ENCODE results near the gene LNPK.

The LNPK gene

DNA sequence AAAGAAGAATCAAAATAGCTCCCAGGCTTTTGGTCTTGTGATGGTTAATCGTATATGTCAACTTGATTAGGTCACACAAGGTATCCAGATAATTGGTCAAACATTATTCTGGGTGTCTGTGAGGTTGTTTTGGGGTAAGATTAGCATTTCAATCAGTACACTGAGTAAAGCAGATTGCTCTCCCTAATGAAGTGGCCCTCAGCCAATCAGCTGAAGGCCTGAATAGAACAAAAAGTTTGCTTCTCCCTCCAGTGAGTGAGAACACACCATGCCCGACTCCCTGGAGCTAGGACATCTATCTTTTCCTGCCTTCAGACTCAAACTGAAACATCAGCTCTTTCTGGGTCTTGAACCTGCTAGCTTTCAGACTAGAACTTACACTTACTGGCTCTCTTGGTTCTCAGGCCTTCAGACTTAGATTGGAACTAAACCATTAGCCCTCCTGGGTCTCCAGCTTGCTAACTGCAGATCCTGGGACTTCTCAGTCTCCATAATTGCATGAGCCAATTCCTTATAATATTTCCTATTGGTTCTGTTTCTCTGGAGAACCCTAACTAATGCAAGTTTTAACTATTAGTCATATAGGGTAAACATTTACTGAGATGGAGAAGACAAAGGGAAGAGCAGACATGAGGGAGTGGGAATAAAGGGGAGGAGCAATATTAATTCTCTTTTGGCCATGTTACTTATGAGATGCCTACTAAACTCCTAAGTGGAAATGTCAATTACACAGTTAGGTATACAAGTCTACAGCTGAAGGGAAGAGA is 25.5 kb downstream of the LNPK start:
- Histone ChIP-seq H3K4me2 (ENCODE audit: low read length, poor library complexity, severe bottlenecking) (no peak overlapping the region), H3K27ac (ENCODE audit: low read length, poor library complexity, severe bottlenecking) (peak overlapping the region; percentile 67), H2BK5ac (ENCODE audit: low read depth, low read length, poor library complexity, severe bottlenecking) (no peak overlapping the region), H2AFZ (ENCODE audit: low read depth, low read length) (no peak overlapping the region), H3K36me3 (ENCODE audit: control insufficient read depth in 1 of 2, insufficient read depth in 2 of 2, low read depth in 1 of 2, low read length in 2 of 2) (peaks cover 0 to 48% of the 10 kb centered on the region in 2 experiments), H3K4me1 (ENCODE audit: control insufficient read depth, insufficient read depth, low read depth, low read length) (peaks cover 2% of the 10 kb centered on the region), H2BK120ac (ENCODE audit: low read depth, low read length) (no peak overlapping the region), H3K9me3 (ENCODE audit: control insufficient read depth, low read length) (peaks cover 5% of the 10 kb centered on the region), H2BK12ac (ENCODE audit: low read length in 2 of 2) (no peak overlapping the region), H3K14ac (ENCODE audit: low read length in 2 of 2) (no peak overlapping the region), H2BK15ac (ENCODE audit: low read depth, poor library complexity, severe bottlenecking) (no peak overlapping the region), H3K79me1 (replicated peaks; ENCODE audit: low read length, poor library complexity, severe bottlenecking) (peaks cover 4% of the 10 kb centered on the region), H3K9ac (ENCODE audit: low read length) (no peak overlapping the region), H3K18ac (ENCODE audit: low read depth in 1 of 2, low read length in 2 of 2) (no peak overlapping the region), H3K4me3 (ENCODE audit: insufficient read depth in 1 of 2, low read depth in 1 of 2, low read length in 2 of 2) (no peak overlapping the region), H3K23ac (ENCODE audit: low read length in 2 of 2) (no peak overlapping the region), H2AK5ac (ENCODE audit: low read length, severe bottlenecking) (peak overlapping the region; percentile 69), H3K27me3 (ENCODE audit: control insufficient read depth in 1 of 2, insufficient read depth in 1 of 2, low read length in 2 of 2) (no peaks in the 10 kb centered on the region), H3K4ac (ENCODE audit: low read depth in 1 of 2, low read length in 2 of 2) (no peak overlapping the region), H4K91ac (ENCODE audit: low read length) (no peak overlapping the region), H4K8ac (ENCODE audit: low read length) (no peak overlapping the region)
- DNase-seq: peak; percentile 26
- WGBS: 95% methylated on average over 2 of the region's 2 CpGs

DNA sequence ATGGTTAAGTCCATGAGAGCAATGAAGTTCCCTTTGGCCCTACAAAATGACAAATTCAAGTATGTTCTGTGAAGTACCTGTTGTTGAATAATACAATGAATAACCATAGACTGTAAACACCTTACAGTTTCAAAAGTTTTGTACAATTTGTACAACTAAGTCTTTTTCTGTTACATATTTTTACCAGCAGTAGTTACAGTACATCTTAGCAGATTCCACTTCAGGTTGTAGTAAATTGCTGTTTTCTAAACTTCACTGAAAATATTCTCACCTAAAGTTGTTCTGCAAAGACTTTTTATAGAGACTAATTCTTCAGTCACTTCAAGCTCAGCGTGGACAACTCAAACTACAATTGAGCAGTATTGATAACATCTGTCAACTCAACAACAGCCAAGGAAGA is 28.7 kb downstream of the LNPK start:
- no peak overlapping the region for H3K14ac ChIP-seq (ENCODE audit: low read length in 2 of 2)
- WGBS: 100% methylated on average over 1 of the region's 1 CpG
- H2BK15ac ChIP-seq (ENCODE audit: low read depth, poor library complexity, severe bottlenecking): no peak overlapping the region

DNA sequence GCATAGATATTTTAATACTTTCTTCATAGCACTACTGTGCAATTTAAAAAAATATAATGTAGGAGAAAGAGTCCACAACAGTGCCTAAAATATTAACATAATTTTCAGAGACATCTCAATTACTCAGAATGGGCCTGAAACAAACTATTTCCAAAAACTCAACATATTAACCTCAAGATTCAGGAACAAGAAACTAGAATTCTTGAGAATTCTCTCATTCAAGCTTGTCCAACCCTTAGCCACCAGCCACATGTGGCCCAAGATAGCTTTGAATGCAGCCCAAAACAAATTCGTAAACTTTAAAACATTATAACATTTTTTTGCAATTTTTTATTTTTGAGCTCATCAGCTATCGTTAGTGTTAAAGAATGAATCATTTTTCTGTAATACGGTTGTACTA is 35.2 kb downstream of the LNPK start:
- Histone ChIP-seq H3K79me1 (replicated peaks; ENCODE audit: low read length, poor library complexity, severe bottlenecking) (no peaks in the 10 kb centered on the region), H2AK5ac (ENCODE audit: low read length, severe bottlenecking) (no peak overlapping the region), H3K18ac (ENCODE audit: low read depth in 1 of 2, low read length in 2 of 2) (no peak overlapping the region), H2BK12ac (ENCODE audit: low read length in 2 of 2) (no peak overlapping the region), H3K23ac (ENCODE audit: low read length in 2 of 2) (no peak overlapping the region), H3K4me1 (ENCODE audit: control insufficient read depth, insufficient read depth, low read depth, low read length) (no peaks in the 10 kb centered on the region), H3K14ac (ENCODE audit: low read length in 2 of 2) (no peak overlapping the region), H2BK5ac (ENCODE audit: low read depth, low read length, poor library complexity, severe bottlenecking) (no peak overlapping the region), H2AFZ (ENCODE audit: low read depth, low read length) (no peak overlapping the region), H3K4me3 (ENCODE audit: insufficient read depth in 1 of 2, low read depth in 1 of 2, low read length in 2 of 2) (no peak overlapping the region), H3K4ac (ENCODE audit: low read depth in 1 of 2, low read length in 2 of 2) (no peak overlapping the region), H4K8ac (ENCODE audit: low read length) (no peak overlapping the region), H2BK15ac (ENCODE audit: low read depth, poor library complexity, severe bottlenecking) (no peak overlapping the region), H3K36me3 (ENCODE audit: control insufficient read depth in 1 of 2, insufficient read depth in 2 of 2, low read depth in 1 of 2, low read length in 2 of 2) (peaks cover 0 to 22% of the 10 kb centered on the region in 2 experiments), H3K9ac (ENCODE audit: low read length) (no peak overlapping the region), H4K91ac (ENCODE audit: low read length) (no peak overlapping the region), H3K27ac (ENCODE audit: low read length, poor library complexity, severe bottlenecking) (no peak overlapping the region), H2BK120ac (ENCODE audit: low read depth, low read length) (no peak overlapping the region), H3K27me3 (ENCODE audit: control insufficient read depth in 1 of 2, insufficient read depth in 1 of 2, low read length in 2 of 2) (no peaks in the 10 kb centered on the region), H3K4me2 (ENCODE audit: low read length, poor library complexity, severe bottlenecking) (no peak overlapping the region), H3K9me3 (ENCODE audit: control insufficient read depth, low read length) (no peaks in the 10 kb centered on the region)
- WGBS: no CpG with 5 or more reads among the region's 3 CpGs
- DNase-seq: no peak

More for the DNA sequence above, 28.7 kb downstream of the LNPK start:
- Histone ChIP-seq H3K4ac (ENCODE audit: low read depth in 1 of 2, low read length in 2 of 2) (no peak overlapping the region), H2AFZ (ENCODE audit: low read depth, low read length) (no peak overlapping the region), H4K8ac (ENCODE audit: low read length) (no peak overlapping the region), H3K9me3 (ENCODE audit: control insufficient read depth, low read length) (peaks cover 5% of the 10 kb centered on the region), H3K36me3 (ENCODE audit: control insufficient read depth in 1 of 2, insufficient read depth in 2 of 2, low read depth in 1 of 2, low read length in 2 of 2) (peaks cover 0 to 53% of the 10 kb centered on the region in 2 experiments), H3K23ac (ENCODE audit: low read length in 2 of 2) (no peak overlapping the region), H3K79me1 (replicated peaks; ENCODE audit: low read length, poor library complexity, severe bottlenecking) (peaks cover 2% of the 10 kb centered on the region), H3K18ac (ENCODE audit: low read depth in 1 of 2, low read length in 2 of 2) (no peak overlapping the region), H2AK5ac (ENCODE audit: low read length, severe bottlenecking) (no peak overlapping the region), H3K9ac (ENCODE audit: low read length) (no peak overlapping the region), H3K4me1 (ENCODE audit: control insufficient read depth, insufficient read depth, low read depth, low read length) (peaks cover 2% of the 10 kb centered on the region), H2BK120ac (ENCODE audit: low read depth, low read length) (no peak overlapping the region), H3K4me2 (ENCODE audit: low read length, poor library complexity, severe bottlenecking) (no peak overlapping the region), H3K27me3 (ENCODE audit: control insufficient read depth in 1 of 2, insufficient read depth in 1 of 2, low read length in 2 of 2) (no peaks in the 10 kb centered on the region), H2BK12ac (ENCODE audit: low read length in 2 of 2) (no peak overlapping the region), H2BK5ac (ENCODE audit: low read depth, low read length, poor library complexity, severe bottlenecking) (no peak overlapping the region), H3K4me3 (ENCODE audit: insufficient read depth in 1 of 2, low read depth in 1 of 2, low read length in 2 of 2) (no peak overlapping the region), H4K91ac (ENCODE audit: low read length) (no peak overlapping the region), H3K27ac (ENCODE audit: low read length, poor library complexity, severe bottlenecking) (no peak overlapping the region)
- no peak for DNase-seq

DNA sequence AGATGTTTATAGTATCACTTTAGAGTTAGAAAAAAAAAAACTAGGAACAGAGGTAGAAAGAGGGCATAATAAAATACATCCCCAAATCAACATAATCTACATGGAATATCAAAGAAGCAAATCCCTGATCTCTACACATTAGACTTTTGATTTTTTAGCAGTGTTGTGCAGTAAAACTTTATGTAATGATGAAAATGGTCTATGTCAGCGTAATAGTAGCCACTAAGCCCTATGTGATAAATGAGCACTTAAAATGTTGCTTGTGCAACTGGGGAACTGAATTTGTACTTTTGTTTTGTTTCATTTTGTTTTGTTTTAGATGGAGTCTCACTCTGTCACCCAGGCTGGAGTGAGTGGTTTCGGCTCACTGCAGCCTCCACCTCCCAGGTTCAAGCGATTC is 36.3 kb downstream of the LNPK start:
- peaks cover 0 to 22% of the 10 kb centered on the region in 2 experiments for H3K36me3 ChIP-seq (ENCODE audit: control insufficient read depth in 1 of 2, insufficient read depth in 2 of 2, low read depth in 1 of 2, low read length in 2 of 2)
- H2BK12ac ChIP-seq (ENCODE audit: low read length in 2 of 2): no peak overlapping the region
- H3K27me3 ChIP-seq (ENCODE audit: control insufficient read depth in 1 of 2, insufficient read depth in 1 of 2, low read length in 2 of 2): no peaks in the 10 kb centered on the region
- no peak overlapping the region for H3K23ac ChIP-seq (ENCODE audit: low read length in 2 of 2)
- no peak overlapping the region for H2AK5ac ChIP-seq (ENCODE audit: low read length, severe bottlenecking)
- H3K4me2 ChIP-seq (ENCODE audit: low read length, poor library complexity, severe bottlenecking): no peak overlapping the region
- 99% methylated on average over 3 of the region's 3 CpGs for WGBS
- H3K4me1 ChIP-seq (ENCODE audit: control insufficient read depth, insufficient read depth, low read depth, low read length): no peaks in the 10 kb centered on the region
- H2BK5ac ChIP-seq (ENCODE audit: low read depth, low read length, poor library complexity, severe bottlenecking): no peak overlapping the region
- no peak overlapping the region for H4K91ac ChIP-seq (ENCODE audit: low read length)
- H2BK120ac ChIP-seq (ENCODE audit: low read depth, low read length): no peak overlapping the region
- no peak overlapping the region for H2AFZ ChIP-seq (ENCODE audit: low read depth, low read length)
- H3K9ac ChIP-seq (ENCODE audit: low read length): no peak overlapping the region
- H3K27ac ChIP-seq (ENCODE audit: low read length, poor library complexity, severe bottlenecking): no peak overlapping the region
- H3K9me3 ChIP-seq (ENCODE audit: control insufficient read depth, low read length): no peaks in the 10 kb centered on the region
- no peak overlapping the region for H4K8ac ChIP-seq (ENCODE audit: low read length)
- H2BK15ac ChIP-seq (ENCODE audit: low read depth, poor library complexity, severe bottlenecking): no peak overlapping the region
- no peak overlapping the region for H3K4ac ChIP-seq (ENCODE audit: low read depth in 1 of 2, low read length in 2 of 2)
- no peak overlapping the region for H3K14ac ChIP-seq (ENCODE audit: low read length in 2 of 2)
- no peak overlapping the region for H3K18ac ChIP-seq (ENCODE audit: low read depth in 1 of 2, low read length in 2 of 2)
- H3K79me1 ChIP-seq (replicated peaks; ENCODE audit: low read length, poor library complexity, severe bottlenecking): no peaks in the 10 kb centered on the region
- H3K4me3 ChIP-seq (ENCODE audit: insufficient read depth in 1 of 2, low read depth in 1 of 2, low read length in 2 of 2): no peak overlapping the region
- DNase-seq: no peak
